ENCODE results near the gene NFATC2IP.

Gene NFATC2IP

DNA sequence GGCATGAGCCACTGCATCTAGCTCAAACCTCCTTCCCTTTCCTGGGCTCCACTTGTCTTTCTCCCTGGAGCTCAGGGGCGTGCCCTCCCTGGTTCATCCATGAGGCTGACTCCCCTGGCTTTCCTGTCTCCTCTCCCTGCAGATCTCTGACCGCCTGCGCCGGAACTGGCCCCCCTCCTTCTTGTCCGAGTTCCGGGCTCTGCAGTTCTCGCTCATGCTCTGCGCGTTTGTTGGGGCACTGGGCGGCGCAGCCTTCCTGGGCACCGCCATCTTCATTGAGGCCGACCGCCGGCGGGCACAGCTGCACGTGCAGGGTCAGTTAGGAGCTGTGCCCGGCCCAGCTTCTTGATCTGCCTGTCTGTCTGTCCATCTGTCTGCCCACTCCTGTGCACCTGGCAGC is 32.9 kb downstream of the NFATC2IP start:
- no peak overlapping the region for H3K27ac ChIP-seq
- H3K27me3 ChIP-seq (ENCODE audit: insufficient read depth, low read depth), result no peaks in the 10 kb centered on the region
- no peaks in the 10 kb centered on the region; the same call in 1 of the 2 replicates for H3K79me2 ChIP-seq (ENCODE audit: insufficient read depth, low read depth)
- no peak for TF ChIP-seq CTCF (conservative IDR thresholded peaks at IDR 0.05; ENCODE audit: low read depth, low read length)
- no peaks in the 10 kb centered on the region for H4K20me1 ChIP-seq (ENCODE audit: insufficient read depth)
- H3K9ac ChIP-seq, result no peak overlapping the region
- no peak overlapping the region for H3K4me3 ChIP-seq (IDR thresholded peaks at IDR 0.05; ENCODE audit: insufficient read depth, low read depth, low read length)
- no peak overlapping the region for H2AFZ ChIP-seq (ENCODE audit: low read depth)
- H3K4me2 ChIP-seq, result no peak overlapping the region; the same call in 1 of the 2 replicates
- H3K4me1 ChIP-seq (ENCODE audit: low read depth, poor library complexity, severe bottlenecking), result peaks cover 20% of the 10 kb centered on the region
- H3K36me3 ChIP-seq (ENCODE audit: insufficient read depth), result no peaks in the 10 kb centered on the region

- H3K79me2 ChIP-seq (ENCODE audit: insufficient read depth, low read depth), result no peaks in the 10 kb centered on the region; the same call in 1 of the 2 replicates
- peaks cover 20% of the 10 kb centered on the region for H3K4me1 ChIP-seq (ENCODE audit: low read depth, poor library complexity, severe bottlenecking)
- TF ChIP-seq CTCF (conservative IDR thresholded peaks at IDR 0.05; ENCODE audit: low read depth, low read length), result no peak
- H3K4me2 ChIP-seq, result peak overlapping the region; percentile 100
- H3K4me3 ChIP-seq (IDR thresholded peaks at IDR 0.05; ENCODE audit: insufficient read depth, low read depth, low read length), result no peak overlapping the region
- H2AFZ ChIP-seq (ENCODE audit: low read depth), result peak overlapping the region; percentile 78; the same call in 1 of the 2 replicates
- peak overlapping the region; percentile 59 for H3K27ac ChIP-seq
- no peaks in the 10 kb centered on the region for H3K36me3 ChIP-seq (ENCODE audit: insufficient read depth)
- H4K20me1 ChIP-seq (ENCODE audit: insufficient read depth), result no peaks in the 10 kb centered on the region
- H3K27me3 ChIP-seq (ENCODE audit: insufficient read depth, low read depth), result no peaks in the 10 kb centered on the region
- peak overlapping the region; percentile 69; the same call in 1 of the 2 replicates for H3K9ac ChIP-seq
Observed at GRCh38 chr16:28984091-28984490, 33.4 kb downstream of the NFATC2IP start.

DNA sequence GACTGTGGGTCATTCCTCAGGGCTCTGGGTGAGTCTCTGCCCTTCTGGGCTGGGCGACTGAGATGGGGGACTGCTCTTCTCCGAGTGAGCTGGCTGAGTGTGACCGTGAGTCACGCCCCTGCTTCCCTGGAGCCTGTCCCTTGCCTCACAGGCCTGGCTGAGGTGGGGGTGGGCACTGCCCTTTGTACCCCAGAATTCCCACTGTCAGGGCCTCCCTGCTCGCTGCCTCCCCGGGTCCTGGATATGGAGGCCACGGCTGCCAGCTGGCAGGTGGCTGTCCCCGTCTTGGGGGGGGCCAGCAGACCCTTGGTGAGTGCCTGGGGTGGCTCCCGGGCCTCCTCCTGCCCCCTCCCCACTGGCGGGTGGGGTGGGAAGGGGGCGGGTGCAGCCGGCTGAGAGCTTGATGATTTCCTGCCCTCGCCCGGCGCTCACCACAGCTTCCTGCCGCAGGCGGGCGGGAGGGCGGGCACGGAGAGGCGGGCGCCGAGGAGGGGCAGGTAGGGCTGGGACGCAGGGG is 33.9 kb downstream of the NFATC2IP start, which contains the start of gene LAT:
LAT (plus strand) TSS at position 434 of the 517 bp plus-strand sequence. CDS start 366 bp downstream, outside the sequence.
- Histone ChIP-seq H4K20me1 (ENCODE audit: insufficient read depth) (no peaks in the 10 kb centered on the region), H2AFZ (ENCODE audit: low read depth) (peak within 1 kb of the TSS; percentile 97), H3K36me3 (ENCODE audit: insufficient read depth) (no peaks in the 10 kb centered on the region), H3K4me2 (peak within 1 kb of the TSS; percentile 100), H3K9ac (peak within 1 kb of the TSS; percentile 69; the same call in 1 of the 2 replicates), H3K79me2 (ENCODE audit: insufficient read depth, low read depth) (no peaks in the 10 kb centered on the region; the same call in 1 of the 2 replicates), H3K4me3 (IDR thresholded peaks at IDR 0.05; ENCODE audit: insufficient read depth, low read depth, low read length) (no peak within 1 kb of the TSS), H3K4me1 (ENCODE audit: low read depth, poor library complexity, severe bottlenecking) (peaks cover 20% of the 10 kb centered on the region), H3K27me3 (ENCODE audit: insufficient read depth, low read depth) (no peaks in the 10 kb centered on the region), H3K27ac (peak within 1 kb of the TSS; percentile 59)
- TF ChIP-seq CTCF (conservative IDR thresholded peaks at IDR 0.05; ENCODE audit: low read depth, low read length), result no peak

GRCh38 chr16:28985211-28986041 is 34.7 kb downstream of the NFATC2IP start:
- Histone ChIP-seq H3K27ac (no peak overlapping the region), H3K4me2 (peak overlapping the region; percentile 87)

More at GRCh38 chr16:28985211-28986041, 34.7 kb downstream of the NFATC2IP start:
- Histone ChIP-seq H2AFZ (ENCODE audit: low read depth) (peak overlapping the region; percentile 97), H4K20me1 (ENCODE audit: insufficient read depth) (no peaks in the 10 kb centered on the region), H3K4me3 (IDR thresholded peaks at IDR 0.05; ENCODE audit: insufficient read depth, low read depth, low read length) (no peak overlapping the region), H3K9ac (peak overlapping the region; percentile 69; the same call in 1 of the 2 replicates), H3K27me3 (ENCODE audit: insufficient read depth, low read depth) (no peaks in the 10 kb centered on the region), H3K36me3 (ENCODE audit: insufficient read depth) (no peaks in the 10 kb centered on the region), H3K79me2 (ENCODE audit: insufficient read depth, low read depth) (no peaks in the 10 kb centered on the region; the same call in 1 of the 2 replicates), H3K4me1 (ENCODE audit: low read depth, poor library complexity, severe bottlenecking) (peaks cover 20% of the 10 kb centered on the region)
- no peak for TF ChIP-seq CTCF (conservative IDR thresholded peaks at IDR 0.05; ENCODE audit: low read depth, low read length)

Data from KMS-11 (cell line).